DMS79 treated with DMSO at 0.1 percent for 48 hours (cell line): ENCODE data around the gene ACAP3.
A peak's percentile ranks its signal among the peaks of the same experiment; 100 is the strongest.

Experiments used
- DNase-seq: peaks from one replicate; lab custom pipeline; 2025; lab: John Stamatoyannopoulos, UW

Gene ACAP3

GRCh38 chr1:1314678-1315335, 7.1 kb upstream of the ACAP3 start:
- no peak for DNase-seq

- no peak for DNase-seq
These were observed 6.5 kb upstream of the ACAP3 start for GRCh38 chr1:1314237-1314586.

DNA sequence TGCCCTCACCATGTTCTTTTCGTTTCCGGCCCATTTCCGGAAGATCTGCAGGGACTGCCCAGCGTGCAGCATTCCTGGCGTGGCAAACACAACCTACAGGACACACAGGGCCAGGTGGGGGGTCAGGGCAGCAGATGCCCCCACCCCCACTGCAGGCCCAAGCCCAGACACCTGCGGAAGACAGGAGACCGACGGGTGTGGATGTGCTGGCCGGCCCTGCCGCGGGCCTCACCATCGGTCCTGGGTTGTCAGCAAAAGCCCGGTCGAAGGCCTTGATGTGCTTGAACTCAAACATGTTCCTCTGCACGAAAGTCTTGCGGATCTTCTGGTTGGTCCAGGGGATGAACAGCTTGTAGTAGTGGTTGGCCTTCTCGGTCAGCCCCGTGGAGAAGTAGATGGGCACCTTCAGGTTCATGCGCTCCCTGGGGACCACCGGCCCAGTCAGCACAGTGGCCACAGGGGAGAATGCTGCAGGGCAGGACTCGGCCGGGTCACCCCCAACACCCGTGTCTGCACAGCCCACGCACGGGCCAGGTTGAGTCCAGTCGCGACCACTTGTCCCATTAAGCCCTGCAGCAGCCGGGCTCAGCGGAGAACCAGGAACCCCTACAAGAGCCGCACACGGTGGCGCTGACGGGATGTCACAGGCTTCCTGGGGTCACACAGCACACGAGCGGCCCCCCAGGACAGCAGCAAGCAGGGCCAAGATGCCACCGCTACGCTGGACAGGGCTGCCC, 5.9 kb upstream of the ACAP3 start:
- DNase-seq = no peak

- DNase-seq = no peak
These were observed 5.0 kb upstream of the ACAP3 start for GRCh38 chr1:1312450-1313314.

GRCh38 chr1:1311107-1312104, 3.7 kb upstream of the ACAP3 start:
- no peak for DNase-seq

GRCh38 chr1:1310476-1311053, 2.8 kb upstream of the ACAP3 start:
- DNase-seq = no peak

- DNase-seq = no peak
These were observed 2.3 kb upstream of the ACAP3 start for GRCh38 chr1:1310109-1310385.

DNA sequence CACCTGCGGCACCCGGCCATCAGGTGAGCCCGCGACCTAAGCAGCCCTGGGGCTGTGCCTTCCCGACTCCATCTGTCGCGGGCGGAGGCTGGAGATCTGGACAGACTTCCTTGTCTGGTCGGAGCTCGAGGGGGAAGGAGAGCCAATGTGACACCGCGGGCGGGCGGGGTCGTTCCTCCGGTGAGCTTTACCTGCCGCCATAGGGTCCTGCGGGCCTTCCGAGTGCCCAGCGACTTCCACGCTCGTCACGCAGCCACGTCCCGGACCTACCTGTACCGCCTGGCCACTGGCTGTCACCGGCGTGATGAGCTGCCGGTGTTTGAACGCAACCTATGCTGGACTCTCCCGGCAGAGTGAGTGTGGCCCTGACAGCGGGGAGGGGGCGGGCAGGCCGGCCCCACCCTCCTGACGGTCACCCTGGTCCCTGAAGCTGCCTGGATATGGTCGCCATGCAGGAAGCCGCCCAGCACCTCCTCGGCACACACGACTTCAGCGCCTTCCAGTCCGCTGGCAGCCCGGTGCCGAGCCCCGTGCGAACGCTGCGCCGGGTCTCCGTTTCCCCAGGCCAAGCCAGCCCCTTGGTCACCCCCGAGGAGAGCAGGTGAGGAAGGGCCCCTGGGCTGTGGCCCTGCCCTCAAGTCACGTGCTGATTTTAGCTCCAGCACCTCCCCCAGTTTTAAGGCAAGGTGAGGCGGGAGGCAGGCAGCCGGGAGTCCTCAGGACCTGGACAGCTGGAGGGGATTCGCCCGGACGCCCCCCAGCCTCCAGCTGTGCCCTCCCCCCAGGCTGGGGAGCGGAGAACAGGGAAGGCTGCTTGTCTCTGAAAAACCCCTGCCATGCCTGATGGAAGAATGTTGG, 1.8 kb upstream of the ACAP3 start:
- DNase-seq = no peak

DNA sequence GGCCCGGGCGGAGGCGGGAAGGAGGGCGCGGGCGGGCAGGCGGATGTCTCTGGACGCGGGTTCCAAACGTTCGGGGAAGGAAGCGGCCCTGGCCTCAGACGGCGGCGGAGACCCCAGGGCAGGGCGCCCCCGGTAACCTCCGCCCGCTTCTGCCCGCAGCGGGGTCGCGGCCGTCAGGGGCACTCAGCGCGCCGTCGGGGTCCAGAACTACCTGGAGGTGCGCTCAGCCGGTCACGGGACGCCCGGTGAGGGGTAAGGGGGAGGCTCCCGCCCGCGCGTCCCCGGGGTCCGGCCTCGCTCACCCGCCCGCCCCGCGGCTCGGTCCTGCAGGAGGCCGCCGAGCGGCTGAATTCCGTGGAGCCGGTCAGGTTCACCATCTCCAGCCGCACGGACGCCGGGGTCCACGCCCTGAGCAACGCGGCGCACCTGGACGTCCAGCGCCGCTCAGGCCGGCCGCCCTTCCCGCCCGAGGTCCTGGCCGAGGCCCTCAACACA, 1.1 kb upstream of the ACAP3 start:
- no peak for DNase-seq

DNA sequence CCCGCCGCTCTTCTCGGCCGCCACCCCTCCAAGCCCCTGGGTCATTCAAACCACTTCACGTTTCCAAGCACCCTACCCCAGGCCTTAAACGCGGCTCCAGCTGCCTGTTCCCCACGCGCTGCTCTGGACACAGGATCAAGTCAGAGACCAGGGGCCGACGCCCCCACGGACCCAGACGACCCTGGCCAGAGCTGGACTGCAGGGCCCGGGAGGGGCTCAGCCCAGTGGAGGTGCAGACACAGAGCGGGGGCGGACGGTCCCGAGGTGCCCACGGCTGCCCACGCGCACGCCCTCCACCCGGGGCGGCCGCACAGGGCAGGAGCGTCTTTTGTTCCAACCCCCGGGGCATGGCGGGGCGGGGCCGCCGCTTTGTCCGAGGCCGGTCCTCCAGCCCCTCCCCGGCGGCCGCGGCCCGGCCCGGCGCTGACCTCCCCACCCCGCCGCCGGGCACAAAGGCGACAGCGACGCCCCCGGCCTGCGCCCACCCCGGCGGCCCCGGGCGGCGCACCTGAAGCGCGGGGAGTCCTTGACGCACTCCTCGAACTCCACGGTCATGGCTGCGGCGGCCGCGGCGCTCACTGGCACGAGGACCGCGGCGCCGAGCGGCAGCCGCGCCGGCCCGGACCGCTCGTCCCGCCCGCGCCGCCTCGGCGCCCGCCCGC, 338 bp downstream of the ACAP3 start:
- DNase-seq = no peak

- DNase-seq = no peak
These were observed 969 bp downstream of the ACAP3 start for GRCh38 chr1:1306661-1307260.

- DNase-seq = no peak
These were observed 1.6 kb downstream of the ACAP3 start for GRCh38 chr1:1306070-1306660.

DNA sequence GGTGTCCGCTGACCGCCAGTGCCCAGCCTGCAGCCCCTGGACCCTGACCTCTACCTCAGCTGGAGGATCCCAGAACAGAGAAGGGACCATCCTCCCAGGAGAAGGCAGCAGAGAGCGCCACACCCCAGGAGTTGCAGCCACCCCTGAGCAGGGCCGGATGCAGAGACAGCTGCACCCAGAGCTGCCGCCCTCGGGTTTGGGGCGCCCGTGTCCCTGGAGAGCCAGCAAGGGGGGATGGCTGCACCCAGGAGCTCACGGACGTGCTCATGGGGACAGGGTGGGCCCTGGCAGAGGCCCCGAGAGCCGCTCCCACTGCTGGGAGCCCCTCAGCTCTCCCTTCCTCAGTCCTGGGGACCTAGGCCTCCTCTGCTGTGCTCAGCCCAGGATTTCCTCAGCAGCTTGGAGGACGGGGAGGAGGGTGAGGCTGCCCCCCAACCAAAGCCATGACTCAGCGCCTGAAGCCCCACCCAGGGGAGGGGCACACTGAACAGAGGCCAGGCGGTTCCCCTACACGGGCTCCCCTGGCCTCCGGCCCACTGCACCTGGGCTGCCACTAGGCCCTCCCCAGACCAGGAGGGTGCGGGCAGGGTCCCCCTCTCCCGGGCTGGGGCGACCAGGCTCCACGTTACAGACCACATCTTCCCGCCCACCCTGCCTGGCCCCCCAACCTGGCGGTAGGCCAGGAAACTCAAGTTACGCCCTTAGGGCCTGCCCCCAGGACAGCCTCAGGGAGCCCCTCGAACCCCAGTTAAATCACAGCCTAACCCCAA, 2.2 kb downstream of the ACAP3 start:
- peak; percentile 39 for DNase-seq

GRCh38 chr1:1304331-1305299, 3.1 kb downstream of the ACAP3 start:
- DNase-seq = peak; percentile 54

DNA sequence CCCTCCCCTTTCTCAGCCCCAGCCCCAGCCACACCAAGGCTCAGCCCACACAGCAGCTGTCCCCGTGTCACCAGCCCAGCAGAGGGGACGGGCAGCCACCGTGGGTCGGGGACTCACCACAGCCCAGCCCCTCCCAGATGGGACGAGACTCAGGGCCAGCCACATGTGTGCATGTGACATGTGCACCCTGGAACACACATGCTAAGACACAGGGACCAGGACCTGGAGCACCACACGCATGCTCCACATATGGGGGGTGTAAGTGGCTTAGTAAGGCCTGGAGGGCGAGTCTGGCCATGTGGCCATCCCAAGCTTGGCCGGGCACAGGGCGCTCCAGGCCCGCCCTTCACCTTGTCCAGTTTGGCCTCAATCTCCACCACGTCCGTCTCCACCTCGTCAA, 4.0 kb downstream of the ACAP3 start:
- no peak for DNase-seq

DNA sequence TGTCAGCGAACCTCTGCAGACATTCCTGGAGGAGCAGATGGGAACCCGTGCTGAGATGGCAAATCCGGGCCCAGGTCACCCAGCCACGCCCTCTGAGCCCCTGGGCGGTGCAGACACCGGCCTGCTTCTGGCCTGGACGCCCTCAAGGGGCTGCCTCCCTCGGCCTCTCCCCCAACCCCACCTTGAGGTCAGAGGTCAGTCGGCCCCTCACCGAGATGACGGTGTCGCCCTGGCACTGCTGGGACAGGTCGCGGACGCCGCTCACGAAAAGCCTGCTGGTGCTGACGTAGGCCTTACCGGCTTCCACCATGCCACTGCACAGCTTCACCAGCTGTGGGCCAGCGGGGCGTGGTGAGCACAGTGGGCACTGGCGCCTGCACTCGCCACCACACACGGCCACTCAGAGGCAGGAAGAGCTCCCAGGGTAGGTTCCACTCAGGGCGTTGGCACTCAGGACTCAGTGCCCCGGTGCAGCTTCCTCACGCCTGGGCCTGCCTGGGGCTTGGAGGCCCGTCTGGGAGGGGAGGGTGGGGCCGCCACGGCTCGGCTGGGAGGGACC, 4.7 kb downstream of the ACAP3 start:
- no peak for DNase-seq

DNA sequence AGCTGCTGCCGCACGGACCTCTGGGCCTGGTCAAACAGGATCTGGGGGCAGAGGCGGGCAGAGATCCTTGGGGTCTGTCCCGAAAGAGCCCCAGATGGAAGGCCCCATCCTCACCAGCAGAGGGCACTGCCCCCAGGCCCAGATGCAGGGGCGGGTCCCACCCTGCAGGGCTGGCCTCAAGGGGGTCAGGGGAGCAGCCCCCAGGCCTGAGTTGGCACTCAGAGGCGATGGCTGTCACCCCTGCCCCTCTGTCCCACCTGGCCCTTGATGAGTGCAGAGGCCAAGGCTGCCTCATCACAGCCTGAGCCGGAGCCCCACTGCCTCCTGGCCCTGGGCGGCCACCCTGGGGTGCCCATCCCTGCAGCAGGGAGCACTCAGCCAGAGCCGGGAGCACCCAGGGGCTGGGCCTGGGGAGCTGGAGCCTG, 5.7 kb downstream of the ACAP3 start:
- no peak for DNase-seq
